A673 (cell line): Measurements from ENCODE around the gene COG2. TPM values are rescaled to one million over a fixed set of nuclear protein-coding genes. Genes with fewer than 3 reads are reported as not detected.
"Not testable (repeated sequence)": the region's sequence is repeated elsewhere in the genome, so short reads cannot be mapped to it uniquely, and the experiment has no call there.

Experiments used
- BruUV-seq: library from RNA; stranded (reverse); fragments of 400-500 nt; replicated peaks from 2 replicates; lab custom pipeline; 2021; lab: Mats Ljungman, UMichigan
- CTCF ChIA-PET: fragments of 300-600 bp; sonication (Branson Sonifier 250); formaldehyde crosslinking; loops from one replicate; lab custom pipeline; 2022; ENCODE audit warnings: antibody characterized with exemption; lab: Charles Lee
- POLR2A ChIA-PET: fragments of 300-600 bp; sonication (Branson Sonifier 250); formaldehyde crosslinking; loops from one replicate; lab custom pipeline; 2022; ENCODE audit warnings: antibody characterized with exemption; ENCODE audit not compliant: low non-redundant PET; lab: Charles Lee
- DNase-seq: peaks from one replicate; pipeline ENCODE4 v3.0.0-alpha.2; 2015; ENCODE audit warnings: low spot score
- H3K27ac ChIP-seq: fragments of 200-600 bp; sonication (generic); 2 replicates; pipeline ENCODE4 v1.5.1; 2016; ENCODE audit warnings: mixed run types, low read depth, mild to moderate bottlenecking, mixed read lengths, antibody characterized with exemption, low read length; ENCODE audit not compliant: poor library complexity, severe bottlenecking
- H3K27me3 ChIP-seq: fragments of 200-600 bp; sonication (generic); replicated peaks from 2 replicates; pipeline ENCODE4 v1.6.1; 2017; ENCODE audit warnings: mixed run types, low read depth, mild to moderate bottlenecking, mixed read lengths, antibody characterized with exemption, low read length; ENCODE audit not compliant: insufficient read depth, poor library complexity
- H3K36me3 ChIP-seq: fragments of 200-600 bp; sonication (generic); 2 replicates; pipeline ENCODE4 v1.6.1; 2016; ENCODE audit warnings: mixed run types, mild to moderate bottlenecking, mixed read lengths, antibody characterized with exemption, low read length; ENCODE audit not compliant: insufficient read depth, poor library complexity, severe bottlenecking
- H3K4me1 ChIP-seq: fragments of 200-600 bp; sonication (generic); 2 replicates; pipeline ENCODE4 v1.6.1; 2017; ENCODE audit warnings: mixed run types, mild to moderate bottlenecking, mixed read lengths, antibody characterized with exemption, low read length; ENCODE audit not compliant: insufficient read depth, poor library complexity, severe bottlenecking
- H3K4me3 ChIP-seq: fragments of 200-600 bp; sonication (generic); 2 replicates; pipeline ENCODE4 v1.5.1; 2016; ENCODE audit warnings: low read depth, mixed run types, mild to moderate bottlenecking, mixed read lengths, low read length; ENCODE audit not compliant: poor library complexity, severe bottlenecking
- H3K9me3 ChIP-seq: fragments of 200-600 bp; sonication (generic); 2 replicates; pipeline ENCODE4 v1.6.1; 2016; ENCODE audit warnings: mixed run types, low read depth, mild to moderate bottlenecking, mixed read lengths, antibody characterized with exemption, low read length; ENCODE audit not compliant: poor library complexity, severe bottlenecking
- EZH2 ChIP-seq: fragments of 200-600 bp; sonication (generic); IDR thresholded peaks from 2 replicates; pipeline ENCODE4 v1.6.1; 2017; ENCODE audit warnings: borderline replicate concordance, low read depth, mild to moderate bottlenecking, mixed read lengths, antibody characterized with exemption, low read length; ENCODE audit not compliant: poor library complexity, severe bottlenecking
- intact Hi-C: fragments of 100-400 bp; cut with micrococcal nuclease; formaldehyde crosslinking; loops from one replicate; pipeline ENCODE4 v1.10.0; 2022; ENCODE audit not compliant: unreplicated experiment
- total RNA-seq: library from RNA; stranded (reverse); gene quantifications from 2 replicates; pipeline ENCODE4 v1.2.3, GENCODE V29; 2021
- TF ChIP-seq, protein P1 (sequence below): fragments of 300-800, 200-600 bp; sonication (generic); conservative IDR thresholded peaks from 2 replicates; pipeline ENCODE4 v1.5.1; 2017; ENCODE audit warnings: low read depth, mild to moderate bottlenecking, antibody characterized with exemption, low read length, moderate library complexity, mixed read lengths

COG2 gene
- total RNA-seq, 1 experiment from 2014 or later = 20.3 TPM

DNA sequence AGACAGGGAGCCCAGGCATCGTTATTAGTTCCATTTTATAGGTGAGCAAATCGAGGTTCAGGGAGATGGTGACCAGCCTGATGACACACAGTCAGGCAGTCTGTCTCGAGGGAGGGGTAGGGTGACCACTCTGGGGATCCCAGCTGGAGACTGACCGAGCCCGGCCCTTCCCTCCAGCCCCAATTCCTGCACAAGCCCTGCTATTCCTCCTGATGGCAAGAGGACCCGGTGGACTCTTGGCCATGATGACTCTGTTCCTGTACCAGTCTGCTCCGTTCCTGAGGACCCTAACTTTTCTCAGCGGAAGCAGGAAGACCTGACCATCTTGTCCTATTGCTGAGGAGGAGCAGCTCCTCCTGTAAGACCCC, 71.2 kb downstream of the COG2 start:
- BruUV-seq = no TSS peak
- Histone ChIP-seq H3K27ac (no peak overlapping the region), H3K27me3 (no peaks in the 10 kb centered on the region), H3K4me1 (no peaks in the 10 kb centered on the region), H3K9me3 (no peaks in the 10 kb centered on the region), H3K36me3 (no peaks in the 10 kb centered on the region), H3K4me3 (no peak overlapping the region)
- TF ChIP-seq, protein P1, sequence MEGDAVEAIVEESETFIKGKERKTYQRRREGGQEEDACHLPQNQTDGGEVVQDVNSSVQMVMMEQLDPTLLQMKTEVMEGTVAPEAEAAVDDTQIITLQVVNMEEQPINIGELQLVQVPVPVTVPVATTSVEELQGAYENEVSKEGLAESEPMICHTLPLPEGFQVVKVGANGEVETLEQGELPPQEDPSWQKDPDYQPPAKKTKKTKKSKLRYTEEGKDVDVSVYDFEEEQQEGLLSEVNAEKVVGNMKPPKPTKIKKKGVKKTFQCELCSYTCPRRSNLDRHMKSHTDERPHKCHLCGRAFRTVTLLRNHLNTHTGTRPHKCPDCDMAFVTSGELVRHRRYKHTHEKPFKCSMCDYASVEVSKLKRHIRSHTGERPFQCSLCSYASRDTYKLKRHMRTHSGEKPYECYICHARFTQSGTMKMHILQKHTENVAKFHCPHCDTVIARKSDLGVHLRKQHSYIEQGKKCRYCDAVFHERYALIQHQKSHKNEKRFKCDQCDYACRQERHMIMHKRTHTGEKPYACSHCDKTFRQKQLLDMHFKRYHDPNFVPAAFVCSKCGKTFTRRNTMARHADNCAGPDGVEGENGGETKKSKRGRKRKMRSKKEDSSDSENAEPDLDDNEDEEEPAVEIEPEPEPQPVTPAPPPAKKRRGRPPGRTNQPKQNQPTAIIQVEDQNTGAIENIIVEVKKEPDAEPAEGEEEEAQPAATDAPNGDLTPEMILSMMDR = no peak
- no peak for TF ChIP-seq EZH2
- POLR2A ChIA-PET = no interaction called here
- DNase-seq = no peak
- intact Hi-C loops = no loop called here
- CTCF ChIA-PET = no interaction called here

DNA sequence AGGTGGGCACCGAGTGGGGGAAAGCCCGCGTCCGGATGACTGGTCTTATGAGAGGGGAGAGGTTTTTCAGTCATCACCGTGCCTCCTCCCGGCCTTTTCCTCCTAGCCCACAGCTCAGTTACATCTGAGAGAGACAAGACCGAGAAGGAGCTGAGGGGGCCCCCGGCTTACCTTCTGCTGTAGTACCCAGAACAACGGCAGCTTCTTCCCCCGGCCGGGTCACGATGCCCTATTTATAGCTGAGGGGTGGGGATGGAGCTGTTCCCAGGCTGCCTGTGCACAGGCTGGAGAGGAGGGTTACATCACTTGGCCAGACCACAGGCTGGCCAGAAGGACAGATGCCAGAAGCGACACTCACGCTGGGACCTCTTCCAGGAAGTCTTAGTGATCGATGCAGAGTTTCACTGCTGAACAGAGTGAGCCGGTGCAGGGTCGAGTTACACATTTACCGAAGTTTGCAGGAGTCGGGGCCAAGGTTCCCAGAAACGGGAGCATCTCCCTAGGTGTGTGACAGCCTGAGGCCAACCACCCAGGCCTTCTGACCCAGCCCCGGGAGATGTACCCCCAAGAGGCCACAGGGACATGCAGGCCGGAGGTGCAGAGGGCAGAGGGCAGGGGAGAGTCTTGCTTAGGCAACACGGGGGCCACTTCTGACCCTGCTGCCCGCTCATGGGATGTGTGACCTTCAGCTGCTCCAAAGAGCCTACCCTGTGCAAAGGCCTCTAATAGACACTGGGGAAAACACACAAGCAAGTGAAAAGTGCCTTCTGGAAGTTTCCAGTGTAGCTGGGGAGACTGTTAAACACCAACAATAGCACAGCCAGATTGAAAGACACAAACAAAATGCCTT, 71.9 kb downstream of the COG2 start, which contains the start of gene AGT:
TSS of gene AGT (minus strand) at position 208 of the 850 bp plus-strand sequence. CDS start 3,299 bp downstream, outside the sequence.
- Histone ChIP-seq H3K36me3 (no peaks in the 10 kb centered on the region), H3K27ac (no peak within 1 kb of the TSS), H3K4me3 (no peak within 1 kb of the TSS), H3K27me3 (no peaks in the 10 kb centered on the region), H3K4me1 (no peaks in the 10 kb centered on the region), H3K9me3 (no peaks in the 10 kb centered on the region)
- no peak for DNase-seq
- TF ChIP-seq EZH2 = no peak
- TF ChIP-seq, protein P1 = no peak
- intact Hi-C loops = no loop called here
- POLR2A ChIA-PET = no interaction called here
- no TSS peak for BruUV-seq
- CTCF ChIA-PET = no interaction called here

- Histone ChIP-seq H3K4me3 (no peak overlapping the region), H3K4me1 (no peaks in the 10 kb centered on the region), H3K27ac (no peak overlapping the region), H3K36me3 (no peaks in the 10 kb centered on the region), H3K9me3 (no peaks in the 10 kb centered on the region), H3K27me3 (no peaks in the 10 kb centered on the region)
- no TSS peak for BruUV-seq
- CTCF ChIA-PET = no interaction called here
- POLR2A ChIA-PET = no interaction called here
- DNase-seq = no peak
- TF ChIP-seq EZH2 = no peak
- TF ChIP-seq, protein P1 = no peak
- intact Hi-C loops = no loop called here
Measured at GRCh38 chr1:230715510-230715909, 73.2 kb downstream of the COG2 start.

- intact Hi-C loops, H3K27ac ChIP-seq, H3K4me1 ChIP-seq, H3K4me3 ChIP-seq, CTCF ChIA-PET, BruUV-seq, H3K9me3 ChIP-seq, DNase-seq, H3K36me3 ChIP-seq, H3K27me3 ChIP-seq, POLR2A ChIA-PET: not testable (repeated sequence)
Measured at GRCh38 chr1:230716453-230716852, 74.2 kb downstream of the COG2 start.
